Vagina (tissue), 2 donors: ENCODE measurements around the gene DSE. TPM values are rescaled to one million over a fixed set of nuclear protein-coding genes. Genes with fewer than 3 reads are reported as not detected.
A peak's percentile ranks its signal among the peaks of the same experiment; 100 is the strongest.

Experiments used
- DNase-seq, 2 donors: peaks; one replicate each; pipeline ENCODE4 v3.0.0-alpha.2; 2017; ENCODE audit errors: extremely low spot score in 2 of 2
- H3K27ac ChIP-seq: fragments of 200-600 bp; sonication (generic); one replicate; pipeline ENCODE4 v1.5.1; 2019
- H3K27me3 ChIP-seq: fragments of 200-600 bp; sonication (generic); one replicate; pipeline ENCODE4 v1.5.1; 2019
- H3K36me3 ChIP-seq, 2 donors: fragments of 200-600 bp; sonication (generic); one replicate each; pipeline ENCODE4 v1.5.1; 2017 to 2019
- H3K4me1 ChIP-seq: fragments of 200-600 bp; sonication (generic); one replicate; pipeline ENCODE4 v1.5.1; 2019
- H3K4me3 ChIP-seq, 2 donors: fragments of 200-600 bp; sonication (generic); 1 replicate in 1 of 2; 2 replicates in 1 of 2; pipeline ENCODE4 v1.5.1; 2016 to 2019
- H3K9me3 ChIP-seq: fragments of 200-600 bp; sonication (generic); one replicate; pipeline ENCODE4 v1.5.1; 2019
- POLR2A ChIP-seq, 2 donors: fragments of 450-650 bp; IDR thresholded peaks; one replicate each; pipeline ENCODE4 v1.6.1; 2017; ENCODE audit warnings: antibody characterized with exemption in 2 of 2, mild to moderate bottlenecking in 2 of 2, moderate library complexity in 2 of 2
- POLR2AphosphoS5 ChIP-seq, 2 donors: sonication (generic); formaldehyde crosslinking; IDR thresholded peaks; one replicate each; pipeline ENCODE4 v1.9.0; 2017; ENCODE audit warnings: antibody characterized with exemption in 2 of 2, mild to moderate bottlenecking in 2 of 2, low read depth in 1 of 2; ENCODE audit not compliant: insufficient read depth in 1 of 2
- intact Hi-C: fragments of 100-400 bp; cut with DNase I; formaldehyde crosslinking; loops from one replicate; pipeline ENCODE4 v1.15.1; 2023
- total RNA-seq: library from RNA; depleted of rRNA; stranded (reverse); fragments of >200 nt; gene quantifications from one replicate; pipeline ENCODE4 v1.2.3, GENCODE V29; 2016
- TF ChIP-seq, protein P1 (sequence below), 3 experiments: fragments of 450-650 bp in 2 of 3; fragments of 200-600 bp in 1 of 3; sonication (generic) in 1 of 3; IDR thresholded peaks; one replicate each; pipeline ENCODE4 v1.5.1; 2017 to 2019; ENCODE audit warnings: antibody characterized with exemption in 3 of 3, mild to moderate bottlenecking in 2 of 3, moderate library complexity in 2 of 3

Gene DSE
- total RNA-seq, 1 donor from 2014 or later: 33.1 TPM

DNA sequence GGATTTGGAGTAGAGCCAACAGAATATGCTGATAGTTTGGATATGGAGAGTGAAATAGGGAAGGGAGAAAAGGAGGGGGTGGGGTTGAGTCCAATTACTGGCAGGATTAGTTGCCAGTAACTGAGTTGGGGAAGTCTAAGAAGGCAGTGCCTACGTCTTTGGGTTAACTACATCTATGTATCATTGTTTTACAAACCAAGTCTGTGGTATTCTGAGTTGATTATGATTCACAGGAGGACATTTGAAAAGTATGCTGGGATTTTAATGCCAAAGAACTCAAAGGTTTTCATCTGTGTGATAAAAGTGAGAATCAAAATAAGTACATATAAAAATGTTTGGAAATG, 14.7 kb downstream of the DSE start:
- no peak for DNase-seq
- H3K36me3 ChIP-seq: no peaks in the 10 kb centered on the region
- no peak for TF ChIP-seq POLR2AphosphoS5 (IDR thresholded peaks at IDR 0.05; ENCODE audit: insufficient read depth in 1 of 2, low read depth in 1 of 2)
- TF ChIP-seq, protein P1, sequence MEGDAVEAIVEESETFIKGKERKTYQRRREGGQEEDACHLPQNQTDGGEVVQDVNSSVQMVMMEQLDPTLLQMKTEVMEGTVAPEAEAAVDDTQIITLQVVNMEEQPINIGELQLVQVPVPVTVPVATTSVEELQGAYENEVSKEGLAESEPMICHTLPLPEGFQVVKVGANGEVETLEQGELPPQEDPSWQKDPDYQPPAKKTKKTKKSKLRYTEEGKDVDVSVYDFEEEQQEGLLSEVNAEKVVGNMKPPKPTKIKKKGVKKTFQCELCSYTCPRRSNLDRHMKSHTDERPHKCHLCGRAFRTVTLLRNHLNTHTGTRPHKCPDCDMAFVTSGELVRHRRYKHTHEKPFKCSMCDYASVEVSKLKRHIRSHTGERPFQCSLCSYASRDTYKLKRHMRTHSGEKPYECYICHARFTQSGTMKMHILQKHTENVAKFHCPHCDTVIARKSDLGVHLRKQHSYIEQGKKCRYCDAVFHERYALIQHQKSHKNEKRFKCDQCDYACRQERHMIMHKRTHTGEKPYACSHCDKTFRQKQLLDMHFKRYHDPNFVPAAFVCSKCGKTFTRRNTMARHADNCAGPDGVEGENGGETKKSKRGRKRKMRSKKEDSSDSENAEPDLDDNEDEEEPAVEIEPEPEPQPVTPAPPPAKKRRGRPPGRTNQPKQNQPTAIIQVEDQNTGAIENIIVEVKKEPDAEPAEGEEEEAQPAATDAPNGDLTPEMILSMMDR (IDR thresholded peaks at IDR 0.05): no peak
- TF ChIP-seq POLR2A (IDR thresholded peaks at IDR 0.05): no peak
- intact Hi-C loops: no loop called here
- H3K4me3 ChIP-seq: no peak overlapping the region
- no peaks in the 10 kb centered on the region for H3K9me3 ChIP-seq
- H3K4me1 ChIP-seq: peaks cover 59% of the 10 kb centered on the region
- no peaks in the 10 kb centered on the region for H3K27me3 ChIP-seq
- no peak overlapping the region for H3K27ac ChIP-seq

DNA sequence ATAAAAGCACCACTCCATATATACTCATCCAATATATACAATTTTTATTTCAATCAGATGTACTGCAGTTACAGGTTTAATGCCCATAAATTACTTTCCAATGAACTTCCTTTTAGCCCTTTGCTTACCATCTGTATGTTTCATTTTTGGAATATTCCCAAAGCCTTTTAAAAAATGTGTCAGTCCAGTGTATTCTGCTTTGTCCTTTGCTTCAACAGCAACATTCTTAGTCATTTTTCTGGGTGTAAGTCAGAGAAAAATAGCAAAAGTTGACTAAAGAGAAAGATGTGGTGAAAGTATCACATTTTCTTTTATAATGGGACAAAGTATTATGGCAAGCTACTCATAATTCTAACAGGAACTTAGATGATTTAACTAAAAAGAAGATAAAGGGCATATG, 15.2 kb downstream of the DSE start:
- DNase-seq: no peak
- H3K9me3 ChIP-seq: no peaks in the 10 kb centered on the region
- TF ChIP-seq, protein P1 (IDR thresholded peaks at IDR 0.05): no peak
- TF ChIP-seq POLR2AphosphoS5 (IDR thresholded peaks at IDR 0.05; ENCODE audit: insufficient read depth in 1 of 2, low read depth in 1 of 2) (no peak), POLR2A (IDR thresholded peaks at IDR 0.05) (no peak)
- intact Hi-C loops: no loop called here
- H3K27me3 ChIP-seq: no peaks in the 10 kb centered on the region
- no peak overlapping the region for H3K4me3 ChIP-seq
- peaks cover 57% of the 10 kb centered on the region for H3K4me1 ChIP-seq
- H3K36me3 ChIP-seq: no peaks in the 10 kb centered on the region
- H3K27ac ChIP-seq: peak overlapping the region; percentile 17

DNA sequence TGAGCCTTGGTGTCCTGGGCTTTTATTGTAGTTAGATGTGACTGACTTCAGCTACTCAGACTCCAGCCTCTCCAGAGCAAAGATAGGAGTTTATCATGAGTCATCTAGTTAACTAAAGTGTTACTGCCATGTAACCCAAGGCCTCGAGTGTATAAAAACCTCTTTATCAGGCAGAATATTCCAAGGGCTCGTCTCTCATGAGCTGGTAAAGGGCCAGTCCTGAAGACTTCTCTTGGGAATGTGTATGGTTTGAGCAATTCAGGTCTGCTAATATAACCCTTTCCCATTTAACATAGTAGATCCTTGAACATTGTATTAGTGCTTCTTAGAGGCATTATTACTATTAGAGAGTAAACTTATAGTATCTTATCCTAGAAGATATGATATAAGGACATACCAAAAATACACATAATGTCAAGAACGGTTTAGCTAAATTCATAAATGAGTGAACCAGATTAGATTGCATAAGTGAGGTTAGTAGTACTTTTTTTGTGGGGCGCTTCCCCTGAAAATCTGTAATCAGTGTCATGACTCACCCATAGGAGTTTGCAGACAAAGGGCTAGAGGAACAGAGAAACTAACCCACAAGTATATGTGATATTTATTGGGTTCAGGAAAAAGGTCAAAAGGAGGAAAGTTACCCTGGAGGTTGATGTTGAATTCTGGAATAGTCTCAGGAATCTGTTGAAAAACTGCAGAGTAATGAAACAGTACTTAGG, 16.0 kb downstream of the DSE start:
- Histone ChIP-seq H3K4me1 (peaks cover 57% of the 10 kb centered on the region), H3K36me3 (no peaks in the 10 kb centered on the region), H3K4me3 (no peak overlapping the region), H3K27ac (peak overlapping the region; percentile 17), H3K27me3 (no peaks in the 10 kb centered on the region), H3K9me3 (no peaks in the 10 kb centered on the region)
- no peak for DNase-seq
- TF ChIP-seq POLR2AphosphoS5 (IDR thresholded peaks at IDR 0.05; ENCODE audit: insufficient read depth in 1 of 2, low read depth in 1 of 2) (no peak), POLR2A (IDR thresholded peaks at IDR 0.05) (no peak)
- TF ChIP-seq, protein P1 (IDR thresholded peaks at IDR 0.05): no peak
- intact Hi-C loops: no loop called here

DNA sequence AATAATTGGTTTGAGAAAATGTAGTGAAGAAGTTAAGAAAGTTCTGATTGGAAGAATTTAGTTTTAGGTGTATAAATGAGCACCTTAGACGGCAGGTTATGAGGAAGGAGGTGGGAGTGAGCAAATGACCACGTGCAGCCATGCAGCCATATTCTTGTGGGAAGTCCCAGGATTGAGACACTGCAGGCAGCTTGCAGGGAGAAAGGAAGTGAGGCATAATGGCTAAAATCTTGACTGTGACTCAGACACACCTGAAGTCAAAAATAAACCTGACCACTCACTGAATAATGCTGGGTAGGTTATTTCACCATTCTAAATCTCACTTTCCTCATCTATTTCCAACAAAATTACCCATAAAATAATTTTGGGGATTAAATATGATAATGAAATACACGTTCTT, 16.6 kb downstream of the DSE start:
- Histone ChIP-seq H3K4me1 (peaks cover 55% of the 10 kb centered on the region), H3K36me3 (no peaks in the 10 kb centered on the region), H3K4me3 (no peak overlapping the region), H3K9me3 (no peaks in the 10 kb centered on the region), H3K27ac (no peak overlapping the region), H3K27me3 (no peaks in the 10 kb centered on the region)
- TF ChIP-seq POLR2AphosphoS5 (IDR thresholded peaks at IDR 0.05; ENCODE audit: insufficient read depth in 1 of 2, low read depth in 1 of 2) (no peak), POLR2A (IDR thresholded peaks at IDR 0.05) (no peak)
- TF ChIP-seq, protein P1 (IDR thresholded peaks at IDR 0.05): no peak
- intact Hi-C loops: no loop called here
- no peak for DNase-seq

DNA sequence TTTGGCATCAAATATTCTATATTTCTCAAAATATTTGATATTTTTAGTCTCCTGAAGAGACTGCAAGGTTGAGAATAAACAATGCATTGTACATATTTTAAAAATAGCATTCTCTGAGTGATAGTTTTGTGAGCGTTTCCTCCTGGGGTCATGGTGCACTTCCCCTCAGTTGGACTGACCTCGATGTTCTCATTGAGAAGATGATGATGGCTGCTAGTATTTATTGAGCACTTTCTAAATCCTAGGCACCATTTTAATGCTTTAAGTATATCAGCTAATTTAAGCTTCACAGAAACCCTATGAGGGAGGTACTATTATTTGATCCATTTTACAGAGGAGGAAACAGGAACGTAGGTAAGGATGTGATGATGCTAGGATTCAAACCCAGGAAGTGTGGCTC, 18.2 kb downstream of the DSE start:
- TF ChIP-seq POLR2AphosphoS5 (IDR thresholded peaks at IDR 0.05; ENCODE audit: insufficient read depth in 1 of 2, low read depth in 1 of 2) (no peak), POLR2A (IDR thresholded peaks at IDR 0.05) (no peak)
- TF ChIP-seq, protein P1 (IDR thresholded peaks at IDR 0.05): no peak
- H3K27ac ChIP-seq: no peak overlapping the region
- H3K36me3 ChIP-seq: no peaks in the 10 kb centered on the region
- peaks cover 51% of the 10 kb centered on the region for H3K4me1 ChIP-seq
- intact Hi-C loops: no loop called here
- DNase-seq: no peak
- H3K4me3 ChIP-seq: no peak overlapping the region
- no peaks in the 10 kb centered on the region for H3K27me3 ChIP-seq
- H3K9me3 ChIP-seq: no peaks in the 10 kb centered on the region
